GM12875 (cell line): ENCODE measurements around the gene FTL.

Source experiments
- H3K4me3 ChIP-seq: one replicate; pipeline ENCODE4 v1.5.1; 2011; ENCODE audit warnings: low read depth, low read length, control low read depth
- CTCF ChIP-seq: IDR thresholded peaks from 2 replicates; pipeline ENCODE4 v1.5.1; 2011; ENCODE audit warnings: low read depth, mild to moderate bottlenecking, control low read depth, inconsistent platforms, low read length, moderate library complexity, borderline replicate concordance; ENCODE audit not compliant: insufficient read depth

Gene FTL

DNA sequence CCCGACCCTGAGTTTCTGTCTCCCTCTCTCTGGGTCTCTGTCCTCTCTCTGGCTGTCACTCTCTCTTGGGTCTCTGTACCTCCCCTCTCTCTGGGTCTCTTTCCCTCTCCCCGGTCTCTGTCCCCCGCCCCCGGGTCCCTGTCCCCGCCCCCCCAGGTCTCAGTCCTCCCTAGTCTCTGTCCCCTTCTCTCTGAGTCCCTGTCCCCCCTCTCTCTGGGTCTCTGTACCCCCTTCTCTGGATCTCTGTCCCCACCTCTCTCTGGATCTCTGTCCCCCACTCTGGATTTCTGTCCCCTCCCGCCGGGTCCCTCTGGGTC, 2.3 kb upstream of the FTL start:
- TF ChIP-seq CTCF: no peak
- H3K4me3 ChIP-seq: peak overlapping the region; percentile 3

DNA sequence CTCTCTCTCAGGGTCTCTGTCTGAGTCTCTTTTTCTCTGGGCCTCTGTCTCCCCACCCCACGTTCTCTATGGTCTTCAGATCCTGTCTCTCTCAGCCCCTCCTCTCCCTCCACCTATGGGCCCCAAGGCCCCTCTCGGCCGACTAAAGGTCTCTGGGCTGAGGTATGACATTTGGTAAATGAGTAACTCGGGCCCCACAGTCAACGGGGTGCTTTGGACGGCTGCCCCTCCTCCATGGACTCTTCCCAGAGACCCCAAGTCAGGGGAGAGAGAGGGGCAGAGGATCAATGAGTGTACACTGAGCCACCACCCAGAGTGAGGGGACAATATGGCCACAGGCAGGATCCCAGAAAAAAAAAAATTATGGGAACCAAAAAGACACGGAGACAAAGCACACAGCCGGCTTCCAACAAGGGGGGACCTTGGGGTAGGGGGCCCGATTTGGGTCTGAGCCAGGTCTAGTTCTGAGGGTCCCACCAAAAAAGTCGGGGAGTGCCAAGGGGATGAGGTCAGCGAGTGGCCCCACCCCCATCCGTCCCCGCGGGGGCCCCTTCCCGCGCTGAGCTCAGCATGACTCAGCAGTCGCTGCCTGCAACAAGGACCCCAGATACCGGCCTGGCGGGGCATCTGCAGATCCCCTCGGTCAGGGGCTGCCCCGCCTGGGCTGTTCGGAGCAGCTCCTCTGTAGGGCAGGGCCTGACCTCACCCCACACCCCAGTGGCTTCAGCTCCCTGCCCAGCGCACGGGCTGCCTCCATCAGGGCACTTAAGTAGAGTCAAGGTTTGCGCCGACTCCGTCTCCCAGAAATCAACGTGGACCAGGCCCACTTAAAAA, 1.5 kb upstream of the FTL start:
- peak overlapping the region; percentile 68 for H3K4me3 ChIP-seq
- TF ChIP-seq CTCF: no peak

- peak overlapping the region; percentile 68 for H3K4me3 ChIP-seq
- TF ChIP-seq CTCF: no peak
These were observed 687 bp upstream of the FTL start for GRCh38 chr19:48964205-48965039.

DNA sequence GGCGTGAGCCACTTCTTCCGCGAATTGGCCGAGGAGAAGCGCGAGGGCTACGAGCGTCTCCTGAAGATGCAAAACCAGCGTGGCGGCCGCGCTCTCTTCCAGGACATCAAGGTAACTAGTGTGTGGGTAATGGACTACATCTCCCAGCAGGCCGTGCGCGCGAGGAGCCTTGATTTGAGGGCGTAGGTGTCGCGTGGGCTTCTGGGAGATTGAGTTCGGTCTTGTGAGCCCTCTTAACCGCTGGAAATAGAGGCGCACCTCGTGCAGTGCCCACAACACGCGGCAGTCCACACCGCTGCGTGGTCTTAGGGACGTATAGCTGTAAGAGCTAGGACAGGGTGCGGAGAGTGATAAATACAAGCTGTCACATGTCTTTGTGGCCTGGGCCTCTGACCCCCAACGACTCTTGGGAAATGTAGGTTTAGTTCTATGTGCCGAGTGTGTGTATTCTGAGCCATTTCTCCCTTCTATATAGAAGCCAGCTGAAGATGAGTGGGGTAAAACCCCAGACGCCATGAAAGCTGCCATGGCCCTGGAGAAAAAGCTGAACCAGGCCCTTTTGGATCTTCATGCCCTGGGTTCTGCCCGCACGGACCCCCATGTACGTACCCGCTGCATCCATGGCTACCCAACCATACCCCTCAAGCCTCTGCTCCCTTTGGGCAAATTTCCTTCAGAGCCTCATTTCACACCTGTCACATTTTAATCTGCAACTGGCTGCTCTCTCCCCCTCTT, 864 bp downstream of the FTL start:
- no peak for TF ChIP-seq CTCF
- peak overlapping the region; percentile 68 for H3K4me3 ChIP-seq

GRCh38 chr19:48966541-48967345, 1.6 kb downstream of the FTL start:
- H3K4me3 ChIP-seq: peak overlapping the region; percentile 68
- TF ChIP-seq CTCF: no peak

DNA sequence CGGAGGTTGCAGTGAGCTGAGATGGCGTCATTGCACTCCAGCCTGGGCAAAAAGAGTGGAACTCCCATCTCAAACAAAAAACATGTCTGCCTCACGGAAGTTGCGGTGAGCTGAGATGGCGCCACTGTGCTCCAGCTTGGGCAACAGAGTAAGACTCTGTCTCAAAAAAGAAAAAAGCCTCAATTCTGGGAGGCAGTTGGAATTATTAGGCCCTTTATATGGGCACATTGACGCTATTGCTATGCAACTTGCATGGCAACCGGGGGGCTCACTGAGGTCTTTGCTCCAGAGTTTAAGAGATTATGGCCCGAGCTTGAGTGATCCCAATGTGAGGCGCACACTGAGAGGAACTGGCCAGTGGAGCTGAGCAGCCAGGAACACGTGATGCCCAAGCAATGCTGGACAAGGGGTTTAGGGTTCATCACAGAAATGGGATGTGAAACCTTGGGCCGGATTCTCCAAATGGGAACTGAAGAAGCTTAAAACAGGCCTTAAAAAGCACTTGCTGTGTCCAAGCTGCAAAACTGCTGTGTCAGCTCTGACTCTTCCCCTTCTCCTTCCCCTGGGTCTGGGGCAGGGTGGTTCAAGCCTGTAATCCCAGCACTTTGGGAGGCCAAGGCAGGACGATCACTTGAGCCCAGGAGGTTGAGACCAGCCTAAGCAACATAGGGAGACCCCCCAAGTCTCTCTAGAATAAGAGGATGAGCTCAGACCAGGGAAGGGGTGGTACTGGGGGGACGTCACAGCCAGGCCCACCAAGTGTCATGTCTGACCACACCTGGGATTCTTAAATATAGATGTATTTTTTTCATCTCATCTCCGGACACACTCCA, 2.5 kb downstream of the FTL start:
- TF ChIP-seq CTCF: no peak
- no peak overlapping the region for H3K4me3 ChIP-seq
